ENCODE data around the gene PDZRN4.

The PDZRN4 gene

GRCh38 chr12:41151793-41152192 is 36.3 kb upstream of the PDZRN4 start:
- Histone ChIP-seq H3K9me3 (ENCODE audit: insufficient read depth, low read depth, low read length) (no peaks in the 10 kb centered on the region), H3K36me3 (ENCODE audit: control insufficient read depth in 1 of 2, insufficient read depth in 2 of 2, low read length in 2 of 2) (no peaks in the 10 kb centered on the region), H2BK5ac (ENCODE audit: low read depth, low read length, poor library complexity) (no peak overlapping the region), H3K79me1 (ENCODE audit: low read length) (no peaks in the 10 kb centered on the region), H3K23ac (ENCODE audit: low read length) (no peak overlapping the region), H3K4me2 (ENCODE audit: low read length) (no peak overlapping the region), H3K27me3 (ENCODE audit: insufficient read depth, low read length) (no peaks in the 10 kb centered on the region), H4K12ac (ENCODE audit: low read depth, low read length) (no peak overlapping the region), H4K91ac (ENCODE audit: low read depth, low read length) (no peak overlapping the region), H3K4me3 (ENCODE audit: low read depth, low read length) (no peak overlapping the region), H3K4ac (ENCODE audit: low read depth, low read length) (no peak overlapping the region), H3K9ac (ENCODE audit: low read length) (no peak overlapping the region), H4K8ac (ENCODE audit: low read depth, low read length) (no peak overlapping the region), H3K27ac (ENCODE audit: low read depth, low read length) (no peak overlapping the region), H2BK120ac (ENCODE audit: insufficient read depth, low read length, poor library complexity) (no peak overlapping the region), H2AFZ (ENCODE audit: insufficient read depth, low read length, poor library complexity) (no peak overlapping the region), H3K4me1 (ENCODE audit: control insufficient read depth in 1 of 2, insufficient read depth in 2 of 2, low read length in 2 of 2) (no peaks in the 10 kb centered on the region), H3K14ac (ENCODE audit: low read length) (no peak overlapping the region), H2BK12ac (ENCODE audit: low read length) (no peak overlapping the region), H3K18ac (ENCODE audit: low read length) (no peak overlapping the region), H3K79me2 (ENCODE audit: control insufficient read depth, insufficient read depth, low read length, poor library complexity) (no peaks in the 10 kb centered on the region), H2AK5ac (ENCODE audit: low read length) (no peak overlapping the region)
- WGBS (ENCODE audit: extremely low coverage, insufficient coverage, insufficient read length), result no CpG with 5 or more reads among the region's 3 CpGs
- DNase-seq, result no peak

DNA sequence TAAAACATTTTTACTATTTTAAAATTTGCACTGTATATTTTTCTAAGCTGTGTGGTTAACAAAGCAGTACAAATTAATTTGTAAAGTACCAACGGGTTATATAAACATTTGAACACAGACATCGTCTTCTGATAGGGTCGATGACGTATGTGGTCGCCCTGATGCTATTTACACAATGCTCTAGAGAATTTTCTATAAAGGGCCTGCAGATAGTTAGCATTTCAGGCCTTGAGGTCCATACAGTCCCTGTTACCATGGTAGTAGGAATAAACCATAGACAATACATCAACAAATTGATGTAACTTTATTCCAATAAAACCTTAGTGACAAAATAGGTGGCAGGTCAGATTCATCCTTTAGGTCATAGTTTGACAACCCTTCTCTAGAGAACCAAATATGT is 25.7 kb upstream of the PDZRN4 start:
- Histone ChIP-seq H3K9ac (ENCODE audit: low read length) (no peak overlapping the region), H3K79me2 (ENCODE audit: control insufficient read depth, insufficient read depth, low read length, poor library complexity) (no peaks in the 10 kb centered on the region), H3K9me3 (ENCODE audit: insufficient read depth, low read depth, low read length) (no peaks in the 10 kb centered on the region), H4K8ac (ENCODE audit: low read depth, low read length) (no peak overlapping the region), H4K12ac (ENCODE audit: low read depth, low read length) (no peak overlapping the region), H3K4me3 (ENCODE audit: low read depth, low read length) (no peak overlapping the region), H4K91ac (ENCODE audit: low read depth, low read length) (no peak overlapping the region), H3K27me3 (ENCODE audit: insufficient read depth, low read length) (no peaks in the 10 kb centered on the region), H2BK5ac (ENCODE audit: low read depth, low read length, poor library complexity) (no peak overlapping the region), H3K4me2 (ENCODE audit: low read length) (no peak overlapping the region), H3K18ac (ENCODE audit: low read length) (no peak overlapping the region), H2AK5ac (ENCODE audit: low read length) (no peak overlapping the region), H3K27ac (ENCODE audit: low read depth, low read length) (no peak overlapping the region), H2BK12ac (ENCODE audit: low read length) (no peak overlapping the region), H3K14ac (ENCODE audit: low read length) (no peak overlapping the region), H3K36me3 (ENCODE audit: control insufficient read depth in 1 of 2, insufficient read depth in 2 of 2, low read length in 2 of 2) (no peaks in the 10 kb centered on the region), H3K23ac (ENCODE audit: low read length) (no peak overlapping the region), H2AFZ (ENCODE audit: insufficient read depth, low read length, poor library complexity) (no peak overlapping the region), H2BK120ac (ENCODE audit: insufficient read depth, low read length, poor library complexity) (no peak overlapping the region), H3K79me1 (ENCODE audit: low read length) (no peaks in the 10 kb centered on the region), H3K4me1 (ENCODE audit: control insufficient read depth in 1 of 2, insufficient read depth in 2 of 2, low read length in 2 of 2) (no peaks in the 10 kb centered on the region), H3K4ac (ENCODE audit: low read depth, low read length) (no peak overlapping the region)
- no peak for DNase-seq
- WGBS (ENCODE audit: extremely low coverage, insufficient coverage, insufficient read length), result no CpG with 5 or more reads among the region's 5 CpGs

GRCh38 chr12:41167701-41168100 is 20.4 kb upstream of the PDZRN4 start:
- no peaks in the 10 kb centered on the region for H3K27me3 ChIP-seq (ENCODE audit: insufficient read depth, low read length)
- no peak overlapping the region for H2BK12ac ChIP-seq (ENCODE audit: low read length)

GRCh38 chr12:41174602-41175001 is 13.5 kb upstream of the PDZRN4 start:
- Histone ChIP-seq H3K23ac (ENCODE audit: low read length) (no peak overlapping the region), H3K14ac (ENCODE audit: low read length) (no peak overlapping the region), H2BK5ac (ENCODE audit: low read depth, low read length, poor library complexity) (no peak overlapping the region), H4K12ac (ENCODE audit: low read depth, low read length) (no peak overlapping the region), H2BK120ac (ENCODE audit: insufficient read depth, low read length, poor library complexity) (no peak overlapping the region), H2AK5ac (ENCODE audit: low read length) (no peak overlapping the region), H3K36me3 (ENCODE audit: control insufficient read depth in 1 of 2, insufficient read depth in 2 of 2, low read length in 2 of 2) (no peaks in the 10 kb centered on the region), H4K91ac (ENCODE audit: low read depth, low read length) (no peak overlapping the region), H3K27ac (ENCODE audit: low read depth, low read length) (no peak overlapping the region), H3K27me3 (ENCODE audit: insufficient read depth, low read length) (no peaks in the 10 kb centered on the region), H2BK12ac (ENCODE audit: low read length) (no peak overlapping the region), H3K4ac (ENCODE audit: low read depth, low read length) (no peak overlapping the region), H3K79me2 (ENCODE audit: control insufficient read depth, insufficient read depth, low read length, poor library complexity) (no peaks in the 10 kb centered on the region), H3K9me3 (ENCODE audit: insufficient read depth, low read depth, low read length) (no peaks in the 10 kb centered on the region), H3K4me2 (ENCODE audit: low read length) (no peak overlapping the region), H3K18ac (ENCODE audit: low read length) (no peak overlapping the region), H3K79me1 (ENCODE audit: low read length) (no peaks in the 10 kb centered on the region), H2AFZ (ENCODE audit: insufficient read depth, low read length, poor library complexity) (no peak overlapping the region), H4K8ac (ENCODE audit: low read depth, low read length) (no peak overlapping the region), H3K4me1 (ENCODE audit: control insufficient read depth in 1 of 2, insufficient read depth in 2 of 2, low read length in 2 of 2) (no peaks in the 10 kb centered on the region), H3K4me3 (ENCODE audit: low read depth, low read length) (no peak overlapping the region), H3K9ac (ENCODE audit: low read length) (no peak overlapping the region)
- DNase-seq, result no peak
- no CpG with 5 or more reads among the region's 2 CpGs for WGBS (ENCODE audit: extremely low coverage, insufficient coverage, insufficient read length)

More at GRCh38 chr12:41167701-41168100, 20.4 kb upstream of the PDZRN4 start:
- H3K23ac ChIP-seq (ENCODE audit: low read length), result no peak overlapping the region
- no peak overlapping the region for H2AFZ ChIP-seq (ENCODE audit: insufficient read depth, low read length, poor library complexity)
- no peaks in the 10 kb centered on the region for H3K4me1 ChIP-seq (ENCODE audit: control insufficient read depth in 1 of 2, insufficient read depth in 2 of 2, low read length in 2 of 2)
- H3K9me3 ChIP-seq (ENCODE audit: insufficient read depth, low read depth, low read length), result no peaks in the 10 kb centered on the region
- no peak overlapping the region for H3K4me2 ChIP-seq (ENCODE audit: low read length)
- no peak overlapping the region for H3K14ac ChIP-seq (ENCODE audit: low read length)
- no peak for DNase-seq
- no peaks in the 10 kb centered on the region for H3K79me1 ChIP-seq (ENCODE audit: low read length)
- no peak overlapping the region for H2BK5ac ChIP-seq (ENCODE audit: low read depth, low read length, poor library complexity)
- H4K8ac ChIP-seq (ENCODE audit: low read depth, low read length), result no peak overlapping the region
- no peak overlapping the region for H2AK5ac ChIP-seq (ENCODE audit: low read length)
- no peak overlapping the region for H2BK120ac ChIP-seq (ENCODE audit: insufficient read depth, low read length, poor library complexity)
- no peak overlapping the region for H4K12ac ChIP-seq (ENCODE audit: low read depth, low read length)
- no peaks in the 10 kb centered on the region for H3K79me2 ChIP-seq (ENCODE audit: control insufficient read depth, insufficient read depth, low read length, poor library complexity)
- H3K4me3 ChIP-seq (ENCODE audit: low read depth, low read length), result no peak overlapping the region
- no CpG with 5 or more reads among the region's 1 CpG for WGBS (ENCODE audit: extremely low coverage, insufficient coverage, insufficient read length)
- H3K9ac ChIP-seq (ENCODE audit: low read length), result no peak overlapping the region
- H4K91ac ChIP-seq (ENCODE audit: low read depth, low read length), result no peak overlapping the region
- H3K27ac ChIP-seq (ENCODE audit: low read depth, low read length), result no peak overlapping the region
- no peak overlapping the region for H3K4ac ChIP-seq (ENCODE audit: low read depth, low read length)
- H3K36me3 ChIP-seq (ENCODE audit: control insufficient read depth in 1 of 2, insufficient read depth in 2 of 2, low read length in 2 of 2), result no peaks in the 10 kb centered on the region
- no peak overlapping the region for H3K18ac ChIP-seq (ENCODE audit: low read length)

Measured in trophoblast cell (in vitro differentiated cells and primary cell).